IMR-90 (cell line): ENCODE data around the gene MMP2. TPM values are rescaled to one million over a fixed set of nuclear protein-coding genes. Genes with fewer than 3 reads are reported as not detected.
A peak's percentile ranks its signal among the peaks of the same experiment; 100 is the strongest.

Experiments
- ATAC-seq: fragments of 200-7000 bp; cut with Tn5 transposase; 2 replicates; pipeline ENCODE4 v1.9.1; 2020; ENCODE audit warnings: low read depth, mild to moderate bottlenecking, moderate library complexity
- BruUV-seq: library from RNA; stranded (reverse); fragments of 400-500 nt; replicated peaks from 2 replicates; lab custom pipeline; 2021; lab: Mats Ljungman, UMichigan
- CTCF ChIA-PET: fragments of 300-600 bp; formaldehyde crosslinking; extraction: SDS; loops from one replicate; lab custom pipeline; 2021; ENCODE audit warnings: antibody characterized with exemption; lab: Yijun Ruan, JAX
- POLR2A ChIA-PET: fragments of 300-600 bp; sonication (Branson Sonifier 250); formaldehyde crosslinking; loops from one replicate; lab custom pipeline; 2022; ENCODE audit warnings: antibody characterized with exemption; ENCODE audit not compliant: unreplicated experiment; lab: Charles Lee
- DNase-seq: peaks from one replicate; pipeline ENCODE4 v3.0.0; 2013
- H2AFZ ChIP-seq: replicated peaks from 2 replicates; pipeline ENCODE3; 2013; ENCODE audit warnings: low read length, mild to moderate bottlenecking; ENCODE audit not compliant: poor library complexity
- H2AK5ac ChIP-seq: 2 replicates; pipeline ENCODE4 v1.6.1; 2013; ENCODE audit warnings: low read depth, low read length, inconsistent platforms
- H2AK9ac ChIP-seq: replicated peaks from 2 replicates; pipeline ENCODE3; 2013; ENCODE audit warnings: mild to moderate bottlenecking, low read depth, low read length, moderate library complexity; ENCODE audit not compliant: poor library complexity
- H2BK120ac ChIP-seq: 2 replicates; pipeline ENCODE4 v1.6.1; 2013; ENCODE audit warnings: low read depth, low read length, inconsistent platforms
- H2BK15ac ChIP-seq: 3 replicates; pipeline ENCODE4 v1.6.1; 2013; ENCODE audit warnings: low read depth, low read length, inconsistent platforms
- H2BK20ac ChIP-seq: 2 replicates; pipeline ENCODE4 v1.6.1; 2013; ENCODE audit warnings: low read depth, mild to moderate bottlenecking, inconsistent platforms, low read length, moderate library complexity
- H2BK5ac ChIP-seq: 2 replicates; pipeline ENCODE4 v1.6.1; 2013; ENCODE audit warnings: mild to moderate bottlenecking, low read depth, low read length, inconsistent platforms; ENCODE audit not compliant: poor library complexity, severe bottlenecking
- H3K14ac ChIP-seq: replicated peaks from 2 replicates; pipeline ENCODE4 v1.6.1; 2013; ENCODE audit warnings: low read depth, low read length, inconsistent platforms
- H3K18ac ChIP-seq: 2 replicates; pipeline ENCODE4 v1.6.1; 2013; ENCODE audit warnings: low read depth, low read length, control low read depth
- H3K23ac ChIP-seq: 2 replicates; pipeline ENCODE4 v1.6.1; 2013; ENCODE audit warnings: low read depth, low read length, inconsistent platforms
- H3K27ac ChIP-seq: 2 replicates; pipeline ENCODE4 v1.5.1; 2013; ENCODE audit warnings: mild to moderate bottlenecking, control low read depth, low read length; ENCODE audit not compliant: insufficient read depth
- H3K27me3 ChIP-seq: 2 replicates; pipeline ENCODE4 v1.6.1; 2013; ENCODE audit warnings: low read length; ENCODE audit not compliant: control insufficient read depth, insufficient read depth
- H3K36me3 ChIP-seq: 2 replicates; pipeline ENCODE4 v1.6.1; 2013; ENCODE audit warnings: low read length, mixed read lengths; ENCODE audit not compliant: control insufficient read depth, insufficient read depth
- H3K4ac ChIP-seq: 2 replicates; pipeline ENCODE4 v1.6.1; 2013; ENCODE audit warnings: low read depth, low read length, inconsistent platforms
- H3K4me1 ChIP-seq: 2 replicates; pipeline ENCODE4 v1.6.1; 2013; ENCODE audit warnings: low read length, mixed read lengths; ENCODE audit not compliant: control insufficient read depth, insufficient read depth
- H3K4me2 ChIP-seq: 2 replicates; pipeline ENCODE4 v1.6.1; 2013; ENCODE audit warnings: low read depth, mild to moderate bottlenecking, control low read depth, low read length, moderate library complexity
- H3K4me3 ChIP-seq: 2 replicates; pipeline ENCODE4 v1.5.1; 2013; ENCODE audit warnings: low read depth, mild to moderate bottlenecking, control low read depth, low read length, moderate library complexity; ENCODE audit not compliant: insufficient read depth
- H3K56ac ChIP-seq: 2 replicates; pipeline ENCODE4 v1.6.1; 2013; ENCODE audit warnings: low read length, inconsistent platforms; ENCODE audit not compliant: insufficient read depth; ENCODE audit errors: extremely low read depth
- H3K79me1 ChIP-seq, 2 experiments: 2 replicates each; pipeline ENCODE4 v1.6.1; 2013; ENCODE audit warnings: low read length in 2 of 2, inconsistent platforms in 1 of 2, low read depth in 1 of 2
- H3K9ac ChIP-seq: 2 replicates; pipeline ENCODE4 v1.6.1; 2013; ENCODE audit warnings: low read depth, low read length, control low read depth
- H3K9me1 ChIP-seq: 2 replicates; pipeline ENCODE4 v1.6.1; 2013; ENCODE audit warnings: low read length, inconsistent platforms; ENCODE audit not compliant: insufficient read depth
- H3K9me3 ChIP-seq: 2 replicates; pipeline ENCODE4 v1.6.1; 2013; ENCODE audit warnings: low read length; ENCODE audit not compliant: control insufficient read depth, insufficient read depth
- H4K20me1 ChIP-seq: 2 replicates; pipeline ENCODE4 v1.6.1; 2013; ENCODE audit warnings: low read length, inconsistent platforms; ENCODE audit not compliant: insufficient read depth
- H4K5ac ChIP-seq: 2 replicates; pipeline ENCODE4 v1.6.1; 2013; ENCODE audit warnings: mild to moderate bottlenecking, low read depth, low read length, control low read depth
- H4K8ac ChIP-seq, 2 experiments: 2 replicates each; pipeline ENCODE4 v1.6.1; 2013; ENCODE audit warnings: low read depth in 2 of 2, low read length in 2 of 2, control low read depth in 1 of 2, inconsistent platforms in 1 of 2
- H4K91ac ChIP-seq: 2 replicates; pipeline ENCODE4 v1.6.1; 2013; ENCODE audit warnings: low read depth, low read length, inconsistent platforms; ENCODE audit not compliant: insufficient read depth
- USF2 ChIP-seq: fragments of 150-350 bp; IDR thresholded peaks from 2 replicates; pipeline ENCODE4 v1.6.1; 2017; ENCODE audit warnings: mild to moderate bottlenecking, antibody characterized with exemption, low read length, low read depth
- WGBS, 2 experiments: methylation state at CpG; one replicate each; pipeline versions ENCODE4 v1.1.5 to v1.1.7; 2013; ENCODE audit warnings: missing lambda C conversion rate in 2 of 2; ENCODE audit not compliant: insufficient read length in 1 of 2; ENCODE audit errors: extremely low coverage in 2 of 2; 5-methylcytosine and 5-hydroxymethylcytosine counted together
- dilution Hi-C: fragments of 300-500 bp; cut with HindIII; formaldehyde crosslinking; loops from one replicate; pipeline ENCODE4 v1.14.3; 2018; ENCODE audit warnings: low sequenced_read_pairs; ENCODE audit not compliant: unreplicated experiment
- in situ Hi-C: fragments of 300-500 bp; cut with MboI; formaldehyde crosslinking; loops from 3 replicates; pipeline ENCODE4 v1.14.3; 2019; ENCODE audit warnings: low sequenced_read_pairs, inconsistent platforms, mixed read lengths
- intact Hi-C: fragments of 100-400 bp; cut with micrococcal nuclease; formaldehyde crosslinking; loops from 2 replicates; pipeline ENCODE4 v1.10.0; 2022
- polyA plus RNA-seq, 3 experiments: library from polyadenylated mRNA; depleted of rRNA; stranded (reverse); fragments of >200 nt; gene quantifications; 2 replicates each; pipeline ENCODE4 v1.2.3, GENCODE V29; 2012; ENCODE audit warnings: low replicate concordance in 1 of 3
- total RNA-seq: library from RNA; depleted of rRNA; stranded (reverse); fragments of >200 nt; gene quantifications from 2 replicates; pipeline ENCODE4 v1.2.3, GENCODE V29; 2012

The MMP2 gene
- total and polyA plus RNA-seq, 2 of the 4 experiments (the other 2 are of a cell fraction) = 240 to 574 TPM

GRCh38 chr16:55488306-55488705 is 9.3 kb downstream of the MMP2 start:
- Histone ChIP-seq H4K20me1 (peaks cover 6% of the 10 kb centered on the region; the same call in 1 of the 2 replicates), H2BK120ac (no peak overlapping the region), H3K18ac (no peak overlapping the region), H2BK15ac (0 out of 3 replicates have a peak overlapping the region, but pooled peaks have one; percentile 43), H3K9me1 (peaks cover 33% of the 10 kb centered on the region), H3K36me3 (peaks cover 89% of the 10 kb centered on the region), H3K14ac (no peak overlapping the region), H2BK5ac (no peak overlapping the region), H3K4me3 (no peak overlapping the region), H4K91ac (0 out of 2 replicates have a peak overlapping the region, but pooled peaks have one; percentile 7), H4K8ac (no peak overlapping the region), H3K27ac (no peak overlapping the region), H3K23ac (no peak overlapping the region), H3K9ac (no peak overlapping the region), H3K56ac (no peak overlapping the region), H3K4me1 (peaks cover 11% of the 10 kb centered on the region), H3K27me3 (no peaks in the 10 kb centered on the region), H4K5ac (peak overlapping the region; percentile 38; the same call in 1 of the 2 replicates), H2AK5ac (peak overlapping the region; percentile 22; the same call in 1 of the 2 replicates), H3K79me1 (peaks cover 4 to 28% of the 10 kb centered on the region in 2 experiments; a peak in 3 of 4 replicates), H2AK9ac (no peak overlapping the region), H2AFZ (no peak overlapping the region), H3K4ac (0 out of 2 replicates have a peak overlapping the region, but pooled peaks have one; percentile 29), H2BK20ac (no peak overlapping the region), H3K4me2 (no peak overlapping the region), H3K9me3 (no peaks in the 10 kb centered on the region)
- intact Hi-C loops = no loop called here
- ATAC-seq = no peak
- DNase-seq = no peak
- ChIA-PET CTCF (interaction anchor here (1.2 kb wide), 1 partner anchor 23 kb away, joined by 3 read pairs; no protein-coding TSS in a partner anchor), POLR2A (no interaction called here)
- dilution Hi-C loops = no loop called here
- no TSS peak for BruUV-seq
- in situ Hi-C loops = loop anchor here (25.0 kb wide), 1 partner anchor 874 kb away; no protein-coding TSS in a partner anchor
- WGBS, 2 experiments = 70% methylated on average over 2 of the region's 12 CpGs; no CpG with 5 or more reads in 1 of the 2 experiments
- no peak for TF ChIP-seq USF2
